ENCODE measurements around the gene GH2.

Gene GH2

GRCh38 chr17:63842540-63843386 lies 39.0 kb downstream of the GH2 start, which contains the start of gene SMARCD2 (continued):
- TF ChIP-seq ZNF239 (tag by site-specific recombination; IDR thresholded peaks at IDR 0.05) = peak; percentile 49; the same call in 1 of the 2 replicates
- peak; percentile 34; the same call in 1 of the 2 replicates for TF ChIP-seq FEZF1 (tag by site-specific recombination; IDR thresholded peaks at IDR 0.05)
- TF ChIP-seq ZNF513 (tag by site-specific recombination; IDR thresholded peaks at IDR 0.05) = peak; percentile 67; the same call in 1 of the 2 replicates
- TF ChIP-seq ZNF416 (tag by site-specific recombination; IDR thresholded peaks at IDR 0.05) = no peak
- TF ChIP-seq ZNF426 (tag by site-specific recombination; IDR thresholded peaks at IDR 0.05) = no peak
- no peak for TF ChIP-seq ZNF670 (tag by site-specific recombination; IDR thresholded peaks at IDR 0.05; ENCODE audit: low read depth)
- no peak for TF ChIP-seq ZNF140 (tag by site-specific recombination; IDR thresholded peaks at IDR 0.05)
- no peak for TF ChIP-seq ZNF223 (tag by site-specific recombination; IDR thresholded peaks at IDR 0.05)
- 0 out of 2 replicates have a peak, but pooled peaks have one; percentile 29 for TF ChIP-seq ZNF645 (tag by site-specific recombination; IDR thresholded peaks at IDR 0.05)
- peak; percentile 49; the same call in 1 of the 2 replicates for TF ChIP-seq ZNF701 (tag by site-specific recombination; IDR thresholded peaks at IDR 0.05)
- TF ChIP-seq ZFP69B (tag by site-specific recombination; IDR thresholded peaks at IDR 0.05) = peak; percentile 96
- TF ChIP-seq KLF17 (tag by site-specific recombination; IDR thresholded peaks at IDR 0.05) = peak; percentile 100
- TF ChIP-seq SETDB1 (IDR thresholded peaks at IDR 0.05; ENCODE audit: insufficient read length, low read length) = no peak
- TF ChIP-seq ZNF501 (tag by site-specific recombination; IDR thresholded peaks at IDR 0.05) = peak; percentile 81
- TF ChIP-seq ZNF26 (tag by site-specific recombination; IDR thresholded peaks at IDR 0.05) = no peak
- peak; percentile 97 for TF ChIP-seq ZNF335 (tag by site-specific recombination; conservative IDR thresholded peaks at IDR 0.05)
- TF ChIP-seq ZNF350 (tag by site-specific recombination; IDR thresholded peaks at IDR 0.05) = no peak
- TF ChIP-seq ZNF148 (tag by site-specific recombination; IDR thresholded peaks at IDR 0.05; ENCODE audit: borderline replicate concordance) = peak; percentile 84; the same call in 1 of the 2 replicates
- TF ChIP-seq BCL11A (tag by site-specific recombination; IDR thresholded peaks at IDR 0.05; ENCODE audit: low read depth) = peak; percentile 91
- TF ChIP-seq ZNF280D (tag by site-specific recombination; IDR thresholded peaks at IDR 0.05) = peak; percentile 95
- TF ChIP-seq ZNF777 (tag by site-specific recombination; IDR thresholded peaks at IDR 0.05; ENCODE audit: borderline replicate concordance) = no peak
- TF ChIP-seq SP2 (tag by site-specific recombination; IDR thresholded peaks at IDR 0.05) = peak; percentile 98
- peak; percentile 92 for TF ChIP-seq KLF9 (tag by site-specific recombination; IDR thresholded peaks at IDR 0.05; ENCODE audit: low read depth)
- peak; percentile 98 for TF ChIP-seq ZSCAN5A (tag by site-specific recombination; IDR thresholded peaks at IDR 0.05)
- peak; percentile 64; the same call in 1 of the 2 replicates for TF ChIP-seq MYNN (tag by site-specific recombination; IDR thresholded peaks at IDR 0.05; ENCODE audit: borderline replicate concordance)
- TF ChIP-seq ZNF76 (tag by site-specific recombination; IDR thresholded peaks at IDR 0.05; ENCODE audit: borderline replicate concordance, low read depth) = peak; percentile 83
